Measurements from ENCODE around the gene TRIAP1. TPM values are rescaled to one million over a fixed set of nuclear protein-coding genes. Genes with fewer than 3 reads are reported as not detected.
A peak's percentile ranks its signal among the peaks of the same experiment; 100 is the strongest.

The TRIAP1 gene
- polyA plus RNA-seq, 1 of the 3 experiments (the other 2 are of a cell fraction): 34.1 TPM

DNA sequence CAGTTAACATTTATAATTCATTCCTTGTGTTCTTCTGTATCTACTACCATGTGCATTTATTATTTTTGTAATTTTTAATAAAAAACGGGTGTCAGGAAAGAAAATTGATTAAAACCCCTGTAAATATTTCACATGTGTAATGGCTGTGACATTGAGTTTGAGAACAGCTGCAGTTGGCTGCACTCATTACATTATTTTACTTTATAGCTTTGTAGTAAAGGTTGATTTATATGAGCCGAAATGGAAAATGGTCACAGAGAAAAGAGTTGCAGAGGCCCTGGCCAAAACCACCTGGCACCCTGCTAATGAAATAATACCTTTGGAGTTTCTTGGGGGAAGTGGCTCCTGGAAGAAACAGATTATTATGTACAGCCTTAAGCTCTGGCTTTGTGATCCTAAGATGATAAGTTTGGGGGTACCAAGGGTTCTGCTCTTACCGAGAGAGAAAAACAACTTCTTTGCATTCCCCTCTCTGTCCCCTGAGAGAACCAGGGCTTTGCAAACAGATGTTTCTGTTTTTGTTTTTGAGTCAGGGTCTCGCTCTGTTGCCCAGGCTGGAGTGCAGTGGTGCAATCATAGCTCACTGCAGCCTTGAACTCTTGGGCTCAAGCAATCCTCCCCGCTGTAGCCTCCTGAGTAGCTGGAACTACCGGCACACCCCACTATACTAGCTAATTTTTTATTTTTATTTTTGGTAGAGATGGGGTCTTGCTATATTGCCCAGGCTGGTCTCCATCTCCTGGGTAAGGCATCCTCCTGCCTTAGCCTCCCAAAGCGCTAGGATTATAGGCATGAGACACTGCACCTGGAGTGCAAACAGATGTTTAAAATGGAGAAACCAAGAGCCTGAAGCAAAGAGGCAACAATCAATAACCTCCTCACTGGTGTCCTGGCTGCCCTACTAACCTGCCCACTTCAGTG lies 40.0 kb upstream of the TRIAP1 start:
- ChIA-PET CTCF (interaction anchor here (1.0 to 1.6 kb wide), 2 partner anchors 10 to 17 kb away, joined by 4 to 10 read pairs; partner anchors contain the start of genes DYNLL1 and SRSF9), POLR2A (interaction anchor here (0.6 to 1.4 kb wide), 2 partner anchors 9 to 48 kb away, joined by 3 to 10 read pairs; partner anchors contain the start of genes COX6A1 and DYNLL1)
- Histone ChIP-seq H3K4me1 (ENCODE audit: control insufficient read depth in 1 of 2, insufficient read depth in 2 of 2, low read depth in 1 of 2, low read length in 1 of 2) (peaks cover 0 to 6% of the 10 kb centered on the region in 2 experiments; a peak in 1 of 4 replicates), H3K9me3 (no peaks in the 10 kb centered on the region), H3K4me2 (no peak overlapping the region), H3K36me3 (replicated peaks in 1 of 2; ENCODE audit: control insufficient read depth in 1 of 2, insufficient read depth in 2 of 2, low read length in 1 of 2) (peaks cover 0 to 4% of the 10 kb centered on the region in 2 experiments), H3K9ac (no peak overlapping the region), H4K20me1 (ENCODE audit: insufficient read depth) (no peaks in the 10 kb centered on the region), H3K27ac (ENCODE audit: low read depth in 2 of 2, low read length in 1 of 2) (0 out of 4 replicates have a peak overlapping the region, but pooled peaks of 1 of the 2 experiments have one; percentile 2), H3K4me3 (ENCODE audit: low read depth in 2 of 2, low read length in 1 of 2) (no peak overlapping the region), H2AFZ (ENCODE audit: low read depth) (no peak overlapping the region), H3F3A (replicated peaks; ENCODE audit: insufficient read depth) (no peaks in the 10 kb centered on the region), H3K9me2 (no peaks in the 10 kb centered on the region), H3K79me2 (ENCODE audit: insufficient read depth) (0 out of 2 replicates have a peak, but pooled peaks cover 4% of the 10 kb centered on the region), H3K27me3 (ENCODE audit: insufficient read depth) (no peaks in the 10 kb centered on the region)
- 85% methylated on average over 7 of the region's 7 CpGs for WGBS (ENCODE audit: low lambda C conversion rate)
- DNase-seq: peak; percentile 16
- no peak for TF ChIP-seq MXI1 (IDR thresholded peaks at IDR 0.05; ENCODE audit: low read depth, low read length)
- no peak for TF ChIP-seq RFX5 (IDR thresholded peaks at IDR 0.05; ENCODE audit: low read length)
- TF ChIP-seq SIN3A (IDR thresholded peaks at IDR 0.05; ENCODE audit: borderline replicate concordance, low read depth, low read length): no peak
- TF ChIP-seq EP300 (IDR thresholded peaks at IDR 0.05; ENCODE audit: borderline replicate concordance in 1 of 2, low read depth in 1 of 2, low read length in 1 of 2): peak in 1 of 2 experiments; percentile 59; a peak in 1 of 4 replicates
- TF ChIP-seq RAD21 (IDR thresholded peaks at IDR 0.05; ENCODE audit: low read length): no peak
- TF ChIP-seq RCOR1 (IDR thresholded peaks at IDR 0.05; ENCODE audit: low read length): 0 out of 2 replicates have a peak, but pooled peaks have one; percentile 20
- TF ChIP-seq, protein P1, sequence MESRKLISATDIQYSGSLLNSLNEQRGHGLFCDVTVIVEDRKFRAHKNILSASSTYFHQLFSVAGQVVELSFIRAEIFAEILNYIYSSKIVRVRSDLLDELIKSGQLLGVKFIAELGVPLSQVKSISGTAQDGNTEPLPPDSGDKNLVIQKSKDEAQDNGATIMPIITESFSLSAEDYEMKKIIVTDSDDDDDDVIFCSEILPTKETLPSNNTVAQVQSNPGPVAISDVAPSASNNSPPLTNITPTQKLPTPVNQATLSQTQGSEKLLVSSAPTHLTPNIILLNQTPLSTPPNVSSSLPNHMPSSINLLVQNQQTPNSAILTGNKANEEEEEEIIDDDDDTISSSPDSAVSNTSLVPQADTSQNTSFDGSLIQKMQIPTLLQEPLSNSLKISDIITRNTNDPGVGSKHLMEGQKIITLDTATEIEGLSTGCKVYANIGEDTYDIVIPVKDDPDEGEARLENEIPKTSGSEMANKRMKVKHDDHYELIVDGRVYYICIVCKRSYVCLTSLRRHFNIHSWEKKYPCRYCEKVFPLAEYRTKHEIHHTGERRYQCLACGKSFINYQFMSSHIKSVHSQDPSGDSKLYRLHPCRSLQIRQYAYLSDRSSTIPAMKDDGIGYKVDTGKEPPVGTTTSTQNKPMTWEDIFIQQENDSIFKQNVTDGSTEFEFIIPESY (IDR thresholded peaks at IDR 0.05; ENCODE audit: borderline replicate concordance, low read depth): no peak
- no peak for TF ChIP-seq FOSL2 (IDR thresholded peaks at IDR 0.05; ENCODE audit: borderline replicate concordance, low read depth)
- no peak for TF ChIP-seq TEAD4 (IDR thresholded peaks at IDR 0.05; ENCODE audit: borderline replicate concordance, insufficient read depth)
- no peak for TF ChIP-seq MEF2A (IDR thresholded peaks at IDR 0.05; ENCODE audit: borderline replicate concordance, low read depth)
- TF ChIP-seq IRF3 (IDR thresholded peaks at IDR 0.05; ENCODE audit: low read depth, low read length): no peak
- TF ChIP-seq EZH2phosphoT487 (IDR thresholded peaks at IDR 0.05; ENCODE audit: borderline replicate concordance, low read depth): no peak
- TF ChIP-seq FOXM1 (IDR thresholded peaks at IDR 0.05; ENCODE audit: low read depth): no peak
- TF ChIP-seq PBX3 (IDR thresholded peaks at IDR 0.05): no peak
- no peak for TF ChIP-seq NFIC (IDR thresholded peaks at IDR 0.05; ENCODE audit: borderline replicate concordance)
- no peak for TF ChIP-seq RXRA (IDR thresholded peaks at IDR 0.05; ENCODE audit: borderline replicate concordance, low read depth)
